GM10266 (cell line): Measurements from ENCODE around the gene PDZD4.

Experiments
- DNase-seq: peaks from one replicate; pipeline ENCODE4 v3.0.0; 2012; ENCODE audit errors: extremely low spot score
- CTCF ChIP-seq: IDR thresholded peaks from 2 replicates; pipeline ENCODE4 v1.5.1; 2012; ENCODE audit warnings: mild to moderate bottlenecking, low read depth; ENCODE audit not compliant: control insufficient read depth, insufficient read depth; ENCODE audit errors: missing control alignments

PDZD4 gene, protein sequence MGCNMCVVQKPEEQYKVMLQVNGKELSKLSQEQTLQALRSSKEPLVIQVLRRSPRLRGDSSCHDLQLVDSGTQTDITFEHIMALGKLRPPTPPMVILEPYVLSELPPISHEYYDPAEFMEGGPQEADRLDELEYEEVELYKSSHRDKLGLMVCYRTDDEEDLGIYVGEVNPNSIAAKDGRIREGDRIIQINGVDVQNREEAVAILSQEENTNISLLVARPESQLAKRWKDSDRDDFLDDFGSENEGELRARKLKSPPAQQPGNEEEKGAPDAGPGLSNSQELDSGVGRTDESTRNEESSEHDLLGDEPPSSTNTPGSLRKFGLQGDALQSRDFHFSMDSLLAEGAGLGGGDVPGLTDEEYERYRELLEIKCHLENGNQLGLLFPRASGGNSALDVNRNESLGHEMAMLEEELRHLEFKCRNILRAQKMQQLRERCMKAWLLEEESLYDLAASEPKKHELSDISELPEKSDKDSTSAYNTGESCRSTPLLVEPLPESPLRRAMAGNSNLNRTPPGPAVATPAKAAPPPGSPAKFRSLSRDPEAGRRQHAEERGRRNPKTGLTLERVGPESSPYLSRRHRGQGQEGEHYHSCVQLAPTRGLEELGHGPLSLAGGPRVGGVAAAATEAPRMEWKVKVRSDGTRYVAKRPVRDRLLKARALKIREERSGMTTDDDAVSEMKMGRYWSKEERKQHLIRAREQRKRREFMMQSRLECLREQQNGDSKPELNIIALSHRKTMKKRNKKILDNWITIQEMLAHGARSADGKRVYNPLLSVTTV

GRCh38 chrX:153829799-153830639 is at the start of gene PDZD4:
Gene PDZD4 (minus strand): TSS chrX:153830544. CDS start chrX:153830298, 246 bp downstream.
- DNase-seq, result peak; percentile 22
- no peak for TF ChIP-seq CTCF

GRCh38 chrX:153879741-153880439 is 49.5 kb upstream of the PDZD4 start:
- DNase-seq, result no peak
- TF ChIP-seq CTCF, result no peak

DNA sequence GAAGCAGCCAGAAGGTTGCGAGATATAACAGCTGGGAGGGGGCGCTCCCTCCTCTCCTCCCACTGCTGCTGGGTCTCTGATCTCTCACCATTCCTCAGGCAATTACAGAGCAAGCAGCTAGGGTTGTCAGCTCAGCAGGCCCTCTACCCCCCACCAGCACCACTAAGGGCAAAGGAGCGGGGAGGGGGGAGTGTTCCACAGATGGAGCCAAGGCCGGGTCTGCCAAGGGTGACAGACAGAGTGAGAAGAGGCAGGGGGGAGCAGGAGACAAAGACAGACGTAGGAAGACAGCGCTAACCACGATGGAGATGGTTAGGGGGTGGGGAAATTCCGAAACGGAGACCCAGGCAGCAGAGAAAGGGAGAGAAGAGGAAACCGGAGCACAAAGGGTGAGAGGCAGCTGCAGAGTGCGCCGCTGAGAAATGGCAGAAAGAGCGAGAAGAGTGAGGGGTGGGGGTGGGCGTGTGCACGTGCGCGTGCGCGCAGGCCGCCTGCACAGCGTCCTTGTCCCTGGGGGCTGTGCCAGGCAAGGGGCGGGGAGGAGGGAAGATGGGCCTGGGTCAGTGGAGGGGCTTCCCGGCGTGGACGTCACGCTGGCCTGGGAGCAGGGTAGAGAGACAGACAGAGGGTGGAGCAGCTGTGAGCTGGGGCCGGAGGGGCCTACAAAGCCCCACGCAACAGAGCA is 48.8 kb upstream of the PDZD4 start:
- TF ChIP-seq CTCF, result no peak
- DNase-seq, result peak; percentile 54

DNA sequence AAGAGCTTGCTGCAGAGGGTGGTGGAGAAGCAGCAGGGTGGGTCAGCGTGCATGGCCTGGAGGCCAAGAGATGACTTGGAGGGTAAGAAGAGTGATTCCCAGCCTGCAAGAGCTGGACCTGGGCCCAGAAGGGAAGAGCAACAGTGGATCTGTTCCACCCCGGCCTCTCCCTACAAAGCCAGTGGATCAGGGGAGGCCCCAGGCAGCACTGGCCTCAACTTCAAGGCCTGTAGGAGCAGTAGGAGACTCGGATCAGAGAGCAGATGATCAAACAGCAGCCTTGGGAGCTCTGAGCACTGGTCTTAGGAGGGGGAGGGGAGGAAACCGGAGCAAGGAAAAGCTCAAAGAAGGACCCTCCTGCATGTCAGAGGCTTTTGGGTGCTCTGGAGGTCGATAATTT is 48.0 kb upstream of the PDZD4 start:
- no peak for DNase-seq
- no peak for TF ChIP-seq CTCF

GRCh38 chrX:153877571-153878261 is 47.4 kb upstream of the PDZD4 start:
- DNase-seq, result no peak
- TF ChIP-seq CTCF, result no peak

- DNase-seq, result no peak
- no peak for TF ChIP-seq CTCF
These were observed 45.8 kb upstream of the PDZD4 start for GRCh38 chrX:153876112-153876491.
